ENCODE results near the gene COL3A1.
A peak's percentile ranks its signal among the peaks of the same experiment; 100 is the strongest.

Gene COL3A1

DNA sequence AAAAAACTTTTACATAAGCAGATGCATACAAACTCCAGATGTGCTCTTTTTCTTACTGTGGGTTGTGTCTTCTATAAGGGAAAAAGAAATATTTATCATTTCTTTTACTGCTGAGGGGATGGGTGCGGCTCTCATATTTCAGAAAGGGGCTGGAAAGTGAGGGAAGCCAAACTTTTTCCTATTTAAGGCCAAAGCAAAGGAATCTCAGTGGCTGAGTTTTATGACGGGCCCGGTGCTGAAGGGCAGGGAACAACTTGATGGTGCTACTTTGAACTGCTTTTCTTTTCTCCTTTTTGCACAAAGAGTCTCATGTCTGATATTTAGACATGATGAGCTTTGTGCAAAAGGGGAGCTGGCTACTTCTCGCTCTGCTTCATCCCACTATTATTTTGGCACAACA is at the start of gene COL3A1:
TSS of gene COL3A1 (plus strand) at position 210 of the 400 bp plus-strand sequence. CDS start at position 327, 117 bp downstream.
- H3K9me3 Mint-ChIP-seq, result no peaks in the 10 kb centered on the region
- no peak for ATAC-seq
- H3K4me3 Mint-ChIP-seq, result no peak within 1 kb of the TSS

DNA sequence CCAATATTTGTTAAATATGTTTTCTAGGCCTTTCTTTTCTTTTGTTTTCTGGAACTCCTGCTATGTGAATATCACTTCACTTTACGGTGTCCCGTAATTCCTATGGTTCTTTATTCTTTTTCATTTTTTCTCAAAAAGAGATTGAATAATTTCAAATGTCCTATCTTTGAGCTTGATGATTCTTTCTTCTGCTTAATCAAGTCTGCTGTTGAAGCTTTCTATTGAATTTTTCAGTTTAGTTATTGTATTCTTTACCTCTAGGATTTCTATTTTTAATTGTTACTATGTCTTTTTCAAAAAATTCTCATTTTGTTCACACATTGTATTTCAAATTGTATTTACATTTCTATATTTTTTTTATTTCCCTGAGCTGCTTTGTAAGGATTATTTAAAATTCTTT is 45.5 kb upstream of the COL3A1 start:
- ATAC-seq, result no peak
- H3K4me3 Mint-ChIP-seq, result no peak overlapping the region
- H3K4me1 Mint-ChIP-seq, result no peaks in the 10 kb centered on the region
- peaks cover 21 to 26% of the 10 kb centered on the region in 2 donors for H3K9me3 Mint-ChIP-seq
- H3K27me3 Mint-ChIP-seq, result no peaks in the 10 kb centered on the region
- DNase-seq, result no peak
- H3K27ac Mint-ChIP-seq, result no peak overlapping the region

More for the DNA sequence above, at the start of gene COL3A1:
- no peak within 1 kb of the TSS for H3K27ac Mint-ChIP-seq
- no peak for DNase-seq
- H3K4me1 Mint-ChIP-seq, result peaks cover 16% of the 10 kb centered on the region
- peaks cover 19% of the 10 kb centered on the region for H3K27me3 Mint-ChIP-seq

DNA sequence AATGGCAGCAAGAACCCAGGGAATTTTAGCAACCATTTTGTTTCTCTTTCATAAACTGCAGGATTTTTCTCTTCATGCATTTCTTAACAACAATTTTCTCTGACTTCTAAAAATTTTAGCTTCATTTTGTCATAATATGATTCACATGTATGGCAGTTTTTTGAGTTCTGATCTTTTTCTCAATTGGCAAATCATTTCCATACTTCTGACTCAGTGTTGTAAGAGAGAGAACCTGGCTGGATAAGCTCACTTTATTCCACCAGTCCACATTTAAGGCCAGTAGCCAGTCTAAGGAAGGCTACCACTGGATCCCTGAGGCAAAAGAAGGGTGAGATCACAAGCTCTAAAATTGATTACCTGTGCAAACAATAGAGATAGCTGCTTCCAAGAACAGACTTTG is 42.8 kb upstream of the COL3A1 start:
- Mint-ChIP-seq H3K27ac (no peak overlapping the region), H3K27me3 (no peaks in the 10 kb centered on the region), H3K4me3 (no peak overlapping the region), H3K9me3 (peaks cover 21 to 26% of the 10 kb centered on the region in 2 donors), H3K4me1 (no peaks in the 10 kb centered on the region)
- ATAC-seq, result no peak
- DNase-seq, result no peak

DNA sequence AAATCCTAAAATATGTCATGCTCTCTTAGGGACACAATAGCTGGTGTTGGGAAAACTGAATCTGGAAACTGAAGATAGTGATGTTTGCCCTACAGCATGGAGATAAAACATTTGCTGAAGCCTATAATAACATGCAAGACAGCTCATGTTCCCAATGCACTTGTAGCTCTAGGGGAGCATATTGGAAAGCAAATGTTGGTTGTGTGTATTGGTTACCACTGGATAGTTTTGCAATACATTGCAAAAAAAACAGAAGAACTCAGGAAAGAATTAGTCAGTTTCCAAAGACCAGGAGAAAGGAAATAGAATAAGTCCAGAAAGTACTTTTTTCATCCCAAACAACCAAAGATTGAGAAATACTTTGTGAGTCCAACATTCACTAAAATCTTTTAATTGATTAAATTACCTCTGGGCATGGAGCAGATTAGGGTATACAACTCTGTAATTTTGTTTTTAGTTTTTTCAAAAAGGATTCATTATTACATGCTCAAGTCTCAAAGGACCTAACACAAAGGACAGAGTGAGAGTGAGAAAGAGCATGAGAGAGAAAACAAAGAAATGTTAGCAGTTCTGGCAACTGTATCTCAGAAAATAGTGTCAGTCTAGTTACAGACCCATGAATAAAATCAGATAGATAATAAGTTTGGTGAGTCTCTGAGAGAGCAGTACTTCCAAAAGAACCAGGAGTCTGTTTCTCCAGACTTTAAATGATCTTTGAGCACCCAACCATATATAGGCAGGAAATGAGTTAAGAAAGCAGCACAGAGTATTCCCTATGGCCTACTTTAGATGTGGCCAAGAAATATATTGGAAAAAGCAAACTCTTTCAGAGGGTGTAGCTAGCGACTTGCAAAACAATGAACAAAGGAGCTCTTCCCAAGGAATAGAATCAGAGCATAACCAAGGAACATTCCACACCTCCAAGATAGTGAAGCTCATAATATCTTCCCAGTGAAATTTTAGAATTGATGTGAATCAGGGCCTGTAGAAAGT is 36.6 kb upstream of the COL3A1 start:
- DNase-seq (no peak), ATAC-seq (no peak)
- no peak overlapping the region for H3K4me3 Mint-ChIP-seq
- no peak overlapping the region for H3K27ac Mint-ChIP-seq
- no peaks in the 10 kb centered on the region for H3K9me3 Mint-ChIP-seq
- no peaks in the 10 kb centered on the region for H3K4me1 Mint-ChIP-seq
- H3K27me3 Mint-ChIP-seq, result no peaks in the 10 kb centered on the region

DNA sequence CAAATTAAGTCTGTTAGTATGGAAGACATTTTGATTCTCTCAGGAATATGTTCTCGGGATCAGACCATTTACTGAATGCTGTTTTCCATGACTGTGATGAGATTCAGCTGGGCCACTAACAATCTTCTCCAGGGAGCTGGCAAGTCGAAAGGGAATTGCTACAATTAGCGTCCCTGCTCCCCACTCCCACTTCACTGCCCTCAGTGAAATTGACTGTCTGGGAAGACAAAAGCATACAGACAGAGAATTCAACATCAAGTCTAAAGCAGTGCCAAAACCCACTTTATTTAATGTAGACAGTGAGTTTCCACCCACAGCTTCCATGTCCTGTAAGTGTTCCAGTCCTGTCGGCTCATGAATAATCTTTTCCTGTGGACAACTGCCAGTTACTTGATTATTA is 34.0 kb upstream of the COL3A1 start:
- H3K27me3 Mint-ChIP-seq, result no peaks in the 10 kb centered on the region
- no peak overlapping the region for H3K4me3 Mint-ChIP-seq
- H3K9me3 Mint-ChIP-seq, result no peaks in the 10 kb centered on the region
- no peak for DNase-seq
- no peak for ATAC-seq
- no peak overlapping the region for H3K27ac Mint-ChIP-seq
- no peaks in the 10 kb centered on the region for H3K4me1 Mint-ChIP-seq

DNA sequence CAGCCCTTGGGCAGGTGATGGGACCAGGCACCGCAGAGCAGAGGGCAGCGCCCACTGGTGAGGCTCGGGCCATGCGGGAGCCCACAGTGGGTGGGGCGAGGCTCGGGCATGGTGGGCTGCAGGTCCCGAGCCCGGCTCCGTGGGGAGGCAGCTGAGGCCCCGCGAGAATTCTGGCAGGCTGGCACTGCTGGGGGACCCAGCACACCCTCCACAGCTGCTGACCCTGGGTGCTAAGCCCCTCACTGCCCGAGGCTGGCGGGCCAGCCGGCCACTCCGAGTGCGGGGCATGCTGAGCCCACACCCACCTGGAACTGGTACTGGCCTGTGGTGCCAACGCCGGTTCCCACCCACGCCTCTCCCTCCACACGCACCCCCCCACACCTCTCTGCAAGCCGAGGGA is 29.7 kb upstream of the COL3A1 start:
- peak in 1 of 2 donors; percentile 8 for DNase-seq
- ATAC-seq, result peak; percentile 43
- H3K4me3 Mint-ChIP-seq, result no peak overlapping the region

DNA sequence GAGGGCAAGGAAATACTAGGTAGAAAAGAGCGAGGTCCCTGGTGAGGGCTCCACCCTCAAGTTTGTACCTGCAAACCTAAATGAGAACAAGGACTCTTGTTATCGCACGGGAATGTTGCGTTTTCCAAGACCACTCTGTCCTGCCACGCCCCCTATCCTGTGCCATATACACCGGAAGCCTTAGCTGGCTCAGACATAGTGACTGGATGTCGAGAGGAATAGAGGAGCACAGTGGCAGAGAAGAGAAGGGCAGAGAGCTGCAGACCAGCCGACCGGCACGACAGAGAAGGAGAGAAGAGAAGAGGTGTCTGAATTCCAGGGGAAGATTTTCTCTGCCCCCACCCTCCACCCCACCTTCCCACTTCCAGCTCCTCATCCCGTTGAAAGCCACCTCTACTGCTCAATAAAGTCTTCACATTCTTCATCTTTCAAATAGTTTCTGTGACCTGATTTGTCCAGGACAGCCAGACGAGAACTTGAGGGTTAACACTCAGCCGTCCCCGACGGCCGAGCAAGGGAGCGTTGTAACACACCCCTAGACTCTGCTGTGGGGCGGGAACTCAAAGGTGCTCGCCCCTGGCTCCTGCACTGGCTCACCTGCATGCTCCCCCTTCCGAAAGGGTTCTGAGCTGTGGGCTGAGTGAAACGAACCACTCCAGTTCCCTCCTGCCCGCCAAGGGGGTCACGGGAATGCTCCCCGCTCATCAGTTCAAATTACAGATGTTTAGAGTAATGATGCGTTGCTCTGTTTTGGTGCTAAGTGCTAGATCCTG is 24.9 kb upstream of the COL3A1 start:
- no peak for ATAC-seq

More for the DNA sequence above, 29.7 kb upstream of the COL3A1 start:
- no peaks in the 10 kb centered on the region for H3K9me3 Mint-ChIP-seq
- peaks cover 2% of the 10 kb centered on the region for H3K27me3 Mint-ChIP-seq
- no peaks in the 10 kb centered on the region for H3K4me1 Mint-ChIP-seq
- no peak overlapping the region for H3K27ac Mint-ChIP-seq

DNA sequence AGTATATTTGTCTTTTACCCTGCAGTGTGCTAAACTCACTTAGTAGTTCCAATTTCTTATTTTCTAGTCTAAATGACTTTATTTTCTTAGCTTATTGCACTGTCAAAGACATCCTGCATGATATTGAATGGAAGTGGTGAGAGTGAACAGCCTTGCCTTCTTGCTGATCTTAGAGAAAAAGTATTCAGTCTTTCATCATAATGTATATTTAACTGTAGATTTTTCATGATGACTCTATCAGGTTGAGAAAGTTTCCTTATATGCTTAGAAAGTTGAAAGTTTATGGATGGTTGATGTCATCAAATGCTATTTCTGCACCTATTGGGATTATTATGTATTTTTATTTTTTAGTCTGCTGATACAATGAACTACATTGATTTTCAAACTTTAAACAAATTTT is 21.3 kb upstream of the COL3A1 start:
- Mint-ChIP-seq H3K27me3 (peaks cover 7% of the 10 kb centered on the region), H3K4me3 (no peak overlapping the region), H3K9me3 (no peaks in the 10 kb centered on the region), H3K27ac (no peak overlapping the region), H3K4me1 (peaks cover 5% of the 10 kb centered on the region)
- ATAC-seq (no peak), DNase-seq (no peak)

More for the DNA sequence above, 24.9 kb upstream of the COL3A1 start:
- no peak for DNase-seq
- H3K9me3 Mint-ChIP-seq, result no peaks in the 10 kb centered on the region
- no peaks in the 10 kb centered on the region for H3K4me1 Mint-ChIP-seq
- no peak overlapping the region for H3K4me3 Mint-ChIP-seq
- H3K27me3 Mint-ChIP-seq, result peaks cover 7% of the 10 kb centered on the region
- H3K27ac Mint-ChIP-seq, result no peak overlapping the region

DNA sequence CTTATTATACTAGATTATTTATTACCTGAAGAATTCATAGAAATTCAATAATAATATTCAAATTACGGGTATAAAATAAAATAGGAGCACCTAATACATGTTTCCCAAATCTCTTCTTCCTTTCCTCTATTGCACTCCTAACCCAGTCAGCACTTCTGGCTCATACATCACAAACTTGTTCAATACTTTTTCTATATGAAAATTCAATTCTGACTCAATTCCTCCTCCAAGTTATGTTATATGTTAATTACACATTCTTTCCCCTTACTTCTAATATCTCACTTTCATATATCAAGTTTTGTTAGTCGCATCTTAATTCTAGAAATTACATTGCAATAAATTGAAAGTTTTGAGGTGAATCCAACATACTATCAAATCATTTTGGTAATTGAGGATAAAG is 17.9 kb upstream of the COL3A1 start:
- Mint-ChIP-seq H3K9me3 (peaks cover 4 to 9% of the 10 kb centered on the region in 2 donors), H3K27ac (no peak overlapping the region), H3K4me3 (no peak overlapping the region), H3K27me3 (peaks cover 6% of the 10 kb centered on the region), H3K4me1 (peaks cover 5% of the 10 kb centered on the region)
- no peak for DNase-seq
- peak; percentile 57 for ATAC-seq

DNA sequence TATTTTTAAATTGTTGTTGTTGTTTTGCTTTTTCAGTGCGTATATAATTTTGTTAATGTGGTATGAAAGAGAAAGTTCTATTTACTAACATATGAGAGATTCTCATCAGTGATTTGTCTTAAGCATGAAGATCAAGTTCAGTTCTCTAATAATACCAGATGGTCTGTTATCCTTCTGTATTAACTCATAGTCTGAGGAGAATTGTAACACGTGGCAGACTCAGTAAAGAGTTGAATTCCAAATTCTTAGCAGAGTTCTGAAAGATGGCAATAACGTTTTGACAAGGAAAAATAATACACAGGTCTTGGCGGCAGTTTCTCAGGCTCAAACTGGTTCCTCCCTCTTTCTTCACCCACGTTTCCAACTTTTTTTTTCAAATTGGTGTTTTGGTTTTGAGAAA is 17.2 kb upstream of the COL3A1 start:
- H3K27ac Mint-ChIP-seq, result no peak overlapping the region
- DNase-seq (no peak), ATAC-seq (no peak)
- peaks cover 5% of the 10 kb centered on the region for H3K4me1 Mint-ChIP-seq
- no peak overlapping the region for H3K4me3 Mint-ChIP-seq
- peaks cover 10 to 15% of the 10 kb centered on the region in 2 donors for H3K9me3 Mint-ChIP-seq
- peaks cover 11% of the 10 kb centered on the region for H3K27me3 Mint-ChIP-seq

DNA sequence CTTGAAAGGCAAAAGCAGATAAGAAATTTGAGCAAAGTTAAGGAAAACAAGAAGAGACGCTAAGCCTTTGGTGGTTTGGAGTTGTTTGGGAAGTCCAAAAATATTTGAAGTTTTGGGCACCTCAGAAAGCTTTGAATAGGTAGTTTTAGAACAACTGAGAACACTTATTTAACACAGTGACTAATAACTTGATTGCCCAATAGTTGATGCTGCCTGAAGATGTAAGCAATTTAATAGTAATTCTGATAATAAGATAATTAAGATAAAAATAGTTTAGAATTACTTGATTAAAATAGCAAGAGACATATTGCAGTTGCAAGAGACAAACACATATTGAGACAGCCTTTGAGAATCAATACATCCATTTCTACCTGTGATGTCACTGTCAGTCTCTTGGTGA is 16.5 kb upstream of the COL3A1 start:
- H3K4me1 Mint-ChIP-seq, result peaks cover 5% of the 10 kb centered on the region
- H3K9me3 Mint-ChIP-seq, result peaks cover 10 to 15% of the 10 kb centered on the region in 2 donors
- H3K27me3 Mint-ChIP-seq, result peaks cover 11% of the 10 kb centered on the region
- no peak for DNase-seq
- H3K27ac Mint-ChIP-seq, result no peak overlapping the region
- no peak overlapping the region for H3K4me3 Mint-ChIP-seq
- ATAC-seq, result no peak

DNA sequence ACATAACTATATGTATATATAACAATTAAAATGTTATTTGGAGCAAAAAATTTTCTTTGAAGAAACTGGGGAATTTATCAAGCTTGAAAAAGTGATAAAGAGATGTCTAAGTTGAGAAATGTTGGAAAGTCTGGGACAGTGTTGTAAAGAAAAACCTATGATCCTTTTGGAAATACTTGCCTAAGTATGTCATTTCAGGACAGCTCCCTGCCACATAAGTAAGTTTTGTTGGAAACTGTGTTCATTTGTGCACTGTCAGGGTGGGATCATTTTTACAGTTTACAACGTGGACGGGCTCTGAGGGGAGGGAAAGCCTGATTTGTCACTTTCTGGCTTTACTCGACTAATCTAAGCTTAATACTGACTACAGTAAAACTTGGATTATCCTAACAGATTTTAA is 10.4 kb upstream of the COL3A1 start:
- Mint-ChIP-seq H3K27ac (no peak overlapping the region), H3K27me3 (peaks cover 11% of the 10 kb centered on the region), H3K4me1 (no peaks in the 10 kb centered on the region), H3K4me3 (no peak overlapping the region), H3K9me3 (peaks cover 10 to 11% of the 10 kb centered on the region in 2 donors)
- no peak for ATAC-seq
- no peak for DNase-seq

DNA sequence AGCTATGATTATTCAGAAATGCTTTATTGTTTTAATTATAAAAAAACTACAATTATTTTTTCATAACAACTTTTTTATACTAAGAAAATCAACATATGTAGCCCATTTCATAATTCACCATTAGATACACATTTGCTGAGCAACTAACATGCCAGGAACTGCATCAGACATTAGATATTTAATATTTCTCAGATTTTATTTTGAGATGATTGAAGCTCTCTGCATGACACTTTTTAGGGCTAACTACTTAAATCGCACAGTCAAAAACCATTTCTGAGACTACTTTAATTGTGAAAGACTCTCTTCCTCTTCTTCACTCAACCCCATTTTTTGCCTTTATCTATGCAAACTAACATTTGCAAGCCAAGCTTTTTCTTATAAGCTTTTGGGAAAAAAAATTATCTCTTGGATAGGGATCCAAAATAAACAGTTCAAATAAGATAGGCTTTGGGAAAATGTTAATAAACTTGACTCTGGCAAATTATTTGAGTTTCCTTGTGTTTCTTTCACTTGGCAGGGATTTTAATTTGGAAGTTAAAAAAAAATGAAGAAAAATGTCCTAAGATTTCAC is 9.1 kb upstream of the COL3A1 start:
- DNase-seq (no peak), ATAC-seq (no peak)
- Mint-ChIP-seq H3K4me3 (no peak overlapping the region), H3K27me3 (peaks cover 11% of the 10 kb centered on the region), H3K4me1 (no peaks in the 10 kb centered on the region), H3K9me3 (peaks cover 10% of the 10 kb centered on the region in 2 donors), H3K27ac (no peak overlapping the region)

DNA sequence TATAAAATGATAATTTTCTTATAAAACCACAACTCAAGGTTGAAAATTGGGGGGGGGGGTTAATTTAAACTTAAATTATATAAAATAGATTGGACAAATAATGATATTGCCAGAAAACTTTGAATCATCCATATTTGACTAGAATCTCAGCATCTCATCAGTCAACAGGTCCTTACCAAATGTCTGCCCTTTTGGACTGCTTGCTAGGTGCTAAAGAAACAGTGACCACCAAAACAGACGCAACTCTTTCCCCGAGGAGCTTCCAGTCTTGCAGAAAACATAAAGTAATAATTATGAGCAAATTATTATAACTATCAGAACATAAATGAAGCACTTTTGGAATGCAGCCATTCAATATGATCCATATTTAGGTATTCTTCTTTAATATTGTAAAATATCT is 8.6 kb upstream of the COL3A1 start:
- H3K4me3 Mint-ChIP-seq, result no peak overlapping the region
- H3K9me3 Mint-ChIP-seq, result peaks cover 10% of the 10 kb centered on the region in 2 donors
- ATAC-seq (no peak), DNase-seq (no peak)
- no peak overlapping the region for H3K27ac Mint-ChIP-seq
- no peaks in the 10 kb centered on the region for H3K4me1 Mint-ChIP-seq
- peaks cover 11% of the 10 kb centered on the region for H3K27me3 Mint-ChIP-seq

DNA sequence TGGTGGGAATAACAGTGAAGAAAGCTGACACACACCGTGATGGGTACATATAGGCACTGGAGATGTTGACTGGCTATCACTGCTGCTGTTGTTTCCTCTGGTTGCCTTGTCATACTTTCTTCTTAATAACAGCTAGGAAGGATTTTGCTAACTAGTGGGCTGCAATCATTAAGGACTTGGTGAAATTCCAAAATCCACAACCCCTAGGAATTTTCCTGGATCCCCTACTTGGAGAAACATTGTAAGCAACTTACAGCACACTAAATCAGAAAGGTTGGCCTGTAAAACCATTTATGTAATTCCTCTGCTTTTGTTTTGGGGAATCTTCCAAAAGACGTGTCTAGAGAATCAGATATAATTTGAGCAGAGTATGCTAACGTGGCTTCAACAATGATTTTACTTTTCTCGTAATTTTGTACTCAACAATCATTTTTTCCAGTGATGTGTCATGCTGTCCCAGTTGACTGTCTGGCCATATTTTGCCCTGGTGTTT is 8.0 kb upstream of the COL3A1 start:
- Mint-ChIP-seq H3K27ac (no peak overlapping the region), H3K27me3 (peaks cover 7% of the 10 kb centered on the region), H3K9me3 (peaks cover 7 to 8% of the 10 kb centered on the region in 2 donors), H3K4me1 (no peaks in the 10 kb centered on the region), H3K4me3 (no peak overlapping the region)
- DNase-seq, result no peak
- ATAC-seq, result no peak

Measured in stimulated activated naive CD8-positive, alpha-beta T cell treated with anti-CD3 and anti-CD28 coated beads, Interleukin-15, amount 100 ng/mL, for 72 hours (primary cell).